Astrocyte (in vitro differentiated cells and primary cell): Measurements from ENCODE around the gene PRXL2B. TPM values are rescaled to one million over a fixed set of nuclear protein-coding genes. Genes with fewer than 3 reads are reported as not detected.
"Not testable (repeated sequence)": the region's sequence is repeated elsewhere in the genome, so short reads cannot be mapped to it uniquely, and the experiment has no call there.

Source experiments
- DNase-seq: peaks from one replicate; pipeline ENCODE4 v3.0.0-alpha.2; 2010; ENCODE audit warnings: low read depth
- FAIRE-seq: peaks from 2 replicates; lab custom pipeline; 2011; peaks lifted over from hg19 to GRCh38; lab: Jason Lieb, UNC
- H2AFZ ChIP-seq: 2 replicates; pipeline ENCODE4 v1.6.0; 2012; ENCODE audit warnings: low read depth, low read length, inconsistent platforms
- H3K27ac ChIP-seq: 2 replicates; pipeline ENCODE4 v1.5.1; 2011; ENCODE audit warnings: low read depth, low read length, inconsistent platforms
- H3K27me3 ChIP-seq: 2 replicates; pipeline ENCODE4 v1.6.0; 2011; ENCODE audit warnings: low read length, inconsistent platforms; ENCODE audit not compliant: insufficient read depth
- H3K36me3 ChIP-seq: 2 replicates; pipeline ENCODE4 v1.5.1; 2011; ENCODE audit warnings: low read length, inconsistent platforms; ENCODE audit not compliant: insufficient read depth
- H3K4me1 ChIP-seq: 2 replicates; pipeline ENCODE4 v1.5.1; 2011; ENCODE audit warnings: low read length, inconsistent platforms; ENCODE audit not compliant: insufficient read depth
- H3K4me2 ChIP-seq: 2 replicates; pipeline ENCODE4 v1.6.0; 2012; ENCODE audit warnings: low read length, inconsistent platforms
- H3K4me3 ChIP-seq: 2 replicates; pipeline ENCODE4 v1.5.1; 2011; ENCODE audit warnings: low read depth, mild to moderate bottlenecking, low read length, inconsistent platforms; ENCODE audit not compliant: insufficient read depth
- H3K79me2 ChIP-seq: 2 replicates; pipeline ENCODE4 v1.6.0; 2012; ENCODE audit warnings: mild to moderate bottlenecking, low read length, inconsistent platforms; ENCODE audit not compliant: insufficient read depth
- H3K9ac ChIP-seq: 2 replicates; pipeline ENCODE4 v1.6.0; 2012; ENCODE audit warnings: mild to moderate bottlenecking, low read length, inconsistent platforms
- H3K9me3 ChIP-seq: 2 replicates; pipeline ENCODE4 v1.5.1; 2012; ENCODE audit warnings: low read depth, mild to moderate bottlenecking, low read length, inconsistent platforms; ENCODE audit not compliant: insufficient read depth
- H4K20me1 ChIP-seq: 2 replicates; pipeline ENCODE4 v1.6.0; 2012; ENCODE audit warnings: low read length, inconsistent platforms; ENCODE audit not compliant: insufficient read depth
- H3K27ac Mint-ChIP-seq: one replicate; pipeline ENCODE4 v1.8.0; 2021; ENCODE audit warnings: mild to moderate bottlenecking, mixed read lengths; ENCODE audit not compliant: unreplicated experiment
- H3K27me3 Mint-ChIP-seq: one replicate; pipeline ENCODE4 v1.8.0; 2021; ENCODE audit warnings: low read depth, mixed read lengths; ENCODE audit not compliant: unreplicated experiment
- H3K36me3 Mint-ChIP-seq: one replicate; pipeline ENCODE4 v1.8.0; 2021; ENCODE audit warnings: low read depth, mixed read lengths; ENCODE audit not compliant: unreplicated experiment
- H3K4me1 Mint-ChIP-seq: one replicate; pipeline ENCODE4 v1.8.0; 2021; ENCODE audit warnings: low read depth, mixed read lengths; ENCODE audit not compliant: unreplicated experiment
- H3K4me3 Mint-ChIP-seq: one replicate; pipeline ENCODE4 v1.8.0; 2021; ENCODE audit warnings: mild to moderate bottlenecking, moderate library complexity, mixed read lengths; ENCODE audit not compliant: unreplicated experiment
- H3K9me3 Mint-ChIP-seq: one replicate; pipeline ENCODE4 v1.8.0; 2021; ENCODE audit warnings: mild to moderate bottlenecking, mixed read lengths; ENCODE audit not compliant: unreplicated experiment
- EZH2 ChIP-seq: IDR thresholded peaks from 2 replicates; pipeline ENCODE4 v1.6.1; 2012; ENCODE audit warnings: mild to moderate bottlenecking, low read length, inconsistent platforms; ENCODE audit not compliant: insufficient read depth
- total RNA-seq: library from RNA; stranded (reverse); gene quantifications from 2 replicates; pipeline ENCODE4 v1.2.1, GENCODE V29; 2021
- TF ChIP-seq, protein P1 (sequence below): IDR thresholded peaks from 2 replicates; pipeline ENCODE4 v1.5.1; 2011; ENCODE audit warnings: low read depth, mild to moderate bottlenecking, inconsistent platforms, low read length, moderate library complexity; ENCODE audit not compliant: insufficient read depth

PRXL2B gene
- total RNA-seq, 1 donor from 2014 or later, result 19.2 TPM

DNA sequence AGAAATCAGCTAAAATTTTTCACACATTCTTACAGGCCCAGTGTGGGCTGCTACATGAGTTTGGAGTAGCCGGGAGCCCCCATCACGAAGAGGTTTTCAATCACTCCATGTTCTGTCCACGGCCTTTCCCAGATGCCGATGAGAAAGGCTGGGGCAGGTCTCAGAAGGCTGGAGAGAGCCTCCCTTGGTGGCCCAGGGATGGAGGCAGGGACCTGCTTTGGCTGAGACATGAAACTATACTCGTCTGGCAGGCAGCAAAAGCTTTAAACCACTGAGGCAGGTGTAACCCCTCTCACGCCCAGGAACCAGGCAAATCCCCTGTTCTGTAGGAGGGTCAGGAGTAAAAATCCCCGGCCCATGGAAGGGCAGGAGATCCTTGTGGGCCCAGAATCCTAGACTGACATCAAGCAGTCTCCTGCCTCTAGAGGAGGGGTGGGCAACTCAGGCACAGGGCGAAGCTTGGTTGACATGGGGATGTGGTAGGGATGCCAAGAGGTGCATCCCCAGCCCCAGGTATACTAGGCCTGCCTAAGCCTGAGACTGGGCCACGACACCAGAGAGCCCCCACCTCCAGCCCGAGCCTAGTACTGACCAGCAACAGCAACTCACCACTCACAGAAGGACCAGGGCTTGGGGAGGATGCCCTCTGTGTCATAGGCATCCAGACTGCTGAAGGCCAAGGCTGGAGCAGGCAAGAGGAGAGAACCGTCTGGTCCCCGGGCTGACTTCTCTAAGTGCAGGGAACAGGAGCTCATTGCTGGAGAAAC, 37.2 kb downstream of the PRXL2B start:
- Histone ChIP-seq H3K4me3 (no peak overlapping the region), H3K36me3 (no peaks in the 10 kb centered on the region), H3K27me3 (peaks cover 18% of the 10 kb centered on the region), H2AFZ (no peak overlapping the region), H3K4me2 (no peak overlapping the region), H3K9me3 (no peaks in the 10 kb centered on the region), H3K27ac (no peak overlapping the region), H3K4me1 (no peaks in the 10 kb centered on the region), H4K20me1 (no peaks in the 10 kb centered on the region), H3K9ac (no peak overlapping the region), H3K79me2 (no peaks in the 10 kb centered on the region)
- Mint-ChIP-seq H3K36me3 (no peaks in the 10 kb centered on the region), H3K27ac (no peak overlapping the region), H3K9me3 (peaks cover 6% of the 10 kb centered on the region), H3K4me3 (no peak overlapping the region), H3K4me1 (no peaks in the 10 kb centered on the region), H3K27me3 (peaks cover 47% of the 10 kb centered on the region)
- no peak for TF ChIP-seq EZH2
- TF ChIP-seq, protein P1, sequence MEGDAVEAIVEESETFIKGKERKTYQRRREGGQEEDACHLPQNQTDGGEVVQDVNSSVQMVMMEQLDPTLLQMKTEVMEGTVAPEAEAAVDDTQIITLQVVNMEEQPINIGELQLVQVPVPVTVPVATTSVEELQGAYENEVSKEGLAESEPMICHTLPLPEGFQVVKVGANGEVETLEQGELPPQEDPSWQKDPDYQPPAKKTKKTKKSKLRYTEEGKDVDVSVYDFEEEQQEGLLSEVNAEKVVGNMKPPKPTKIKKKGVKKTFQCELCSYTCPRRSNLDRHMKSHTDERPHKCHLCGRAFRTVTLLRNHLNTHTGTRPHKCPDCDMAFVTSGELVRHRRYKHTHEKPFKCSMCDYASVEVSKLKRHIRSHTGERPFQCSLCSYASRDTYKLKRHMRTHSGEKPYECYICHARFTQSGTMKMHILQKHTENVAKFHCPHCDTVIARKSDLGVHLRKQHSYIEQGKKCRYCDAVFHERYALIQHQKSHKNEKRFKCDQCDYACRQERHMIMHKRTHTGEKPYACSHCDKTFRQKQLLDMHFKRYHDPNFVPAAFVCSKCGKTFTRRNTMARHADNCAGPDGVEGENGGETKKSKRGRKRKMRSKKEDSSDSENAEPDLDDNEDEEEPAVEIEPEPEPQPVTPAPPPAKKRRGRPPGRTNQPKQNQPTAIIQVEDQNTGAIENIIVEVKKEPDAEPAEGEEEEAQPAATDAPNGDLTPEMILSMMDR, result no peak
- DNase-seq (no peak), FAIRE-seq (no peak)

DNA sequence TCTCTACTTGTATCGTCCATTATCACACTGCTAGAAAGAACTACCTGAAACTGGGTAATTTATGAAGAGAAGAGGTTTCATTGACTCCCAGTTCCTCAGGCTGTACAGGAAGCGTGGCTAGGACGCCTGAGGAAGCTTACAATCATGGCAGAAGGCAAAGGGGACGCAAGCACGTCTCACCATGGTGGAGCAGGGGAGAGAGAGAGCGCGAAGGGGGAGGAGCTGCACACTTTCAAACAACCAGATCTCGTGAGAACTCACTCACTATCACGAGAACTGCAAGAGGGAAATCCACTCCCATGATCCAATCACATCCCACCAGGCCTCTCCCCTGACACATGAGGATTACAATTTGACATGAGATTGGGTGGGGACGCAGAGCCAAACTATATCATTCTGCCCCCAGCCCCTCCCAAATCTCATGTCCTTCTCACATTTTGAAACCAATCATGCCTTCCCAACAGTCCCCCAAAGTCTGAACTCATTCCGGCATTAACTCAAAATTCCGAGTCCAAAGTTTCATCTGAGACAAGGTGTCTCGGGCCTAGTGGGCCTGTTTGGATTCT, 38.2 kb downstream of the PRXL2B start:
- H3K4me1 ChIP-seq, result no peaks in the 10 kb centered on the region
- TF ChIP-seq EZH2, result no peak
- TF ChIP-seq, protein P1, result no peak
- H3K9ac ChIP-seq, result no peak overlapping the region
- Mint-ChIP-seq H3K36me3 (no peaks in the 10 kb centered on the region), H3K4me3 (no peak overlapping the region), H3K27ac (no peak overlapping the region), H3K9me3 (peaks cover 6% of the 10 kb centered on the region), H3K27me3 (peaks cover 46% of the 10 kb centered on the region), H3K4me1 (no peaks in the 10 kb centered on the region)
- H3K27ac ChIP-seq, result no peak overlapping the region
- H3K4me3 ChIP-seq, result no peak overlapping the region
- peaks cover 18% of the 10 kb centered on the region for H3K27me3 ChIP-seq
- H3K79me2 ChIP-seq, result no peaks in the 10 kb centered on the region
- no peak for FAIRE-seq
- no peak overlapping the region for H2AFZ ChIP-seq
- no peaks in the 10 kb centered on the region for H3K9me3 ChIP-seq
- H4K20me1 ChIP-seq, result no peaks in the 10 kb centered on the region
- H3K36me3 ChIP-seq, result no peaks in the 10 kb centered on the region
- no peak overlapping the region for H3K4me2 ChIP-seq
- no peak for DNase-seq

DNA sequence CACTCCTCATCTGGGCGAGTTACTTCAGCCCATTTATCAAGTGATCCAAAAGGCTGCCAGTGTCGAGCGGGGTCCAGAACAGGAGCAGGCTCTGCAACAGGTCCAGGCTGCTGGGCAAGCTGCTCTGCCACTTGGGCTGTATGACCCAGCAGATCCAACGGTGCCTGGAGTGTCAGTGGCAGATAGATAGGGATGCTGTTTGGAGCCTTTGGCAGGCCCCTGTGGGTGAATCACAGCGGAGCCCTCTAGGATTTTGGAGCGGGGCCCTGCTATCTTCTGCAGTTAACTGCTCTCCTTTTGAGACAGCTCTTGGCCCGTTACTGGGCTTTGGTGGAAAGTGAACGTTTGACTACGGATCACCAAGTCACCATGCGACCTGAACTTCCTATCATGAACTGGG, 38.7 kb downstream of the PRXL2B start:
- peaks cover 6% of the 10 kb centered on the region for H3K9me3 Mint-ChIP-seq
- FAIRE-seq (no peak), DNase-seq (no peak)
- Histone ChIP-seq H3K4me2 (no peak overlapping the region), H3K9ac (no peak overlapping the region), H3K9me3 (peaks cover 2% of the 10 kb centered on the region), H4K20me1 (no peaks in the 10 kb centered on the region), H3K27ac (no peak overlapping the region), H3K79me2 (no peaks in the 10 kb centered on the region), H3K27me3 (peaks cover 18% of the 10 kb centered on the region), H3K4me1 (no peaks in the 10 kb centered on the region), H2AFZ (no peak overlapping the region), H3K36me3 (no peaks in the 10 kb centered on the region), H3K4me3 (no peak overlapping the region)
- H3K4me1 Mint-ChIP-seq, result no peaks in the 10 kb centered on the region
- no peak overlapping the region for H3K4me3 Mint-ChIP-seq
- H3K27ac Mint-ChIP-seq, result no peak overlapping the region
- no peak for TF ChIP-seq EZH2
- TF ChIP-seq, protein P1, result no peak
- H3K36me3 Mint-ChIP-seq, result no peaks in the 10 kb centered on the region
- peaks cover 51% of the 10 kb centered on the region for H3K27me3 Mint-ChIP-seq

DNA sequence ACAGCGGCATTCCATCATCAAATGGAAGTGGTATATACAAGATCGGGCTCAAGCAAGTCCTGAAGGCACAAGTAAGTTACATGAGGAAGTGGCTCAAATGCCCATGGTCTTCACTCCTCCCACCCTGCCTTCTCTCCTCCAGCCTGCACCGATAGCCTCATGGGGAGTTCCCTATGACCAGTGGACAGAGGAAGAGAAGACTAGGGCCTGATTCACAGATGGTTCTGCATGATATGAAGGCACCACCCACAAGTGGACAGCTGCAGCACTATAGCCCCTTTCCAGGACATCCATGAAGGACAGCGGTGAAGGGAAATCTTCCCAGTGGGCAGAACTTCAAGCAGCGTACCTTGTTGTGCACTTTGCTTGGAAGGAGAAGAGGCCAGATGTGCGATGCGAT, 39.2 kb downstream of the PRXL2B start:
- not testable (repeated sequence) for H3K4me2 ChIP-seq, H4K20me1 ChIP-seq, H3K27ac ChIP-seq, H3K36me3 Mint-ChIP-seq, FAIRE-seq, H3K9me3 ChIP-seq, H3K4me1 Mint-ChIP-seq, H3K4me1 ChIP-seq, H3K36me3 ChIP-seq, H3K9me3 Mint-ChIP-seq, DNase-seq, H3K79me2 ChIP-seq, H3K4me3 ChIP-seq, H3K4me3 Mint-ChIP-seq, H2AFZ ChIP-seq, H3K27ac Mint-ChIP-seq, H3K9ac ChIP-seq
- peaks cover 55% of the 10 kb centered on the region for H3K27me3 Mint-ChIP-seq
- H3K27me3 ChIP-seq, result peaks cover 18% of the 10 kb centered on the region
